Measurements from ENCODE around the gene ATXN1L.
"Not testable (repeated sequence)": the region's sequence is repeated elsewhere in the genome, so short reads cannot be mapped to it uniquely, and the experiment has no call there.

The ATXN1L gene

DNA sequence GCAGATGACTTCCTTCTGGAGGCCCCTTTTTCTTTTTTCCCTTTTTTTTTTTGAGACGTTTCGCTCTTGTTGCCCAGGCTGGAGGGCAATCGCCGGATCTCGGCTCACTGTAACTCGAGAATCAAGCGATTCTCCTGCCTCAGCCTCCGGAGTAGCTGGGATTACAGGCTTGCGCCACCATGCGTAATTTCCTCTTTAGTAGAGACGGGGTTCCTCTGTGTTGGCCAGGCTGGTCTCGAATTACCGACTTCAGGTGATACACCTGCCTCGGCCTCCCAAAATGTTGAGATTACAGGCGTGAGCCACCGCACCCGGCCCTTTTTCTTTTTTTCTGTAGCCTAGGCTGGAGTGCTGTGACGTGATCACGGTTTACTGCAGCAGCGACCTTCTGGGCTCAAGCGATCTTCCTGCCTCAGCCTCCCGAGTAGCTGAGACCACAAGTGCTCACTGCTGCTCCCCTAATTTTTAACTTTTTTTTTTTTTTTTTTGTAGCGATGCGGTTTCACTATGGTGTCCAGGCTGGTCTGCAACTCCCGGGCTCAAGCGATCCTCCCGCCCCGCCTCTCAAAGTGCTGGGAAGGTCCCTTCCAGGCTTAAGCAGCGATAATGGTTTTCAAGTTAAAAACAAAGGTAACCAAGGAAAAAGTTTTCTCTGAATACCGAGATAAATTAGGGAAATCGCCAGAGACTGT is 48.6 kb downstream of the ATXN1L start:
- DNase-seq (ENCODE audit: low read depth in 2 of 2) = no peak

- DNase-seq (ENCODE audit: low read depth in 2 of 2) = peak; percentile 98
Observed at GRCh38 chr16:71894921-71895678, 49.3 kb downstream of the ATXN1L start, which contains the start of gene IST1. Gene IST1, plus strand, starts transcription at chr16:71895531. Its CDS starts 20,110 bp downstream, at chr16:71915641.

DNA sequence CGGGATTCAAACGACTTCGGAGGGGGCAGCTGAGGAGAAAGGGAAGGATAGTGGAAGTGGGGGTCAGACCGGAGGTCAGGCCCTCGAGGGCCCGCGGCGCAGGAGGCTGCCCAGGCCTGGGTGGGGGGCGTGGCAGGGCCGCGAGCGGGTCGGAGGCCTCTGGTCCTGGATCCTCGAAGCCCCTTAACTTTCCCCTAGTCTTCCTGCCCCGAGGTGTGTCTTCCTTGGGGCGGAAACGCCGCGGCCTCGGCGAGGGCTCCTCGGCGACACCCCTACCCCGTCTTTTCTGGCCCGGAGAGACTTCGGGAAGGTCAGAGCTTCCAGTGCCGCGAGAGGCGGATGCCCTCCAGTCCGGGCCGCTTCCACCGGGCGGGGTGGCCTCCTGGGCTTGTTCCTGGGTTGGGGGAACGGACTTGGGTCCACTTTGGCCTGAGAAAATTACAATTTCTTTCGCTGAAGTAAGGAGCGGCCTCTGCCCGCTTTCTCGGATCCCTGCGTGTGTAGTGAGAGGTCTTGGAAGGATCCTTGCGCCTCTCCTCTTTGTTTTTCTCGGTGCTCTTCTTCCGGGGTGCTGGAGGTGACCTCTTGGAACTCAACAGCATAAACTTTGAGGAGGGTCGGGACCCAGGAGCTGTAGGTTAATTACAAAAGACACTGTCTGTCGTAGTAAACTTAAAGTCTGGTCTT is 50.0 kb downstream of the ATXN1L start:
- peak in 1 of 2 donors; percentile 22 for DNase-seq (ENCODE audit: low read depth in 2 of 2)

GRCh38 chr16:71896764-71897368 is 51.1 kb downstream of the ATXN1L start:
- no peak for DNase-seq (ENCODE audit: low read depth in 2 of 2)

GRCh38 chr16:71899171-71899570 is 53.4 kb downstream of the ATXN1L start:
- no peak for DNase-seq (ENCODE audit: low read depth in 2 of 2)

GRCh38 chr16:71902656-71903365 is 57.0 kb downstream of the ATXN1L start:
- DNase-seq (ENCODE audit: low read depth in 2 of 2) = no peak

DNA sequence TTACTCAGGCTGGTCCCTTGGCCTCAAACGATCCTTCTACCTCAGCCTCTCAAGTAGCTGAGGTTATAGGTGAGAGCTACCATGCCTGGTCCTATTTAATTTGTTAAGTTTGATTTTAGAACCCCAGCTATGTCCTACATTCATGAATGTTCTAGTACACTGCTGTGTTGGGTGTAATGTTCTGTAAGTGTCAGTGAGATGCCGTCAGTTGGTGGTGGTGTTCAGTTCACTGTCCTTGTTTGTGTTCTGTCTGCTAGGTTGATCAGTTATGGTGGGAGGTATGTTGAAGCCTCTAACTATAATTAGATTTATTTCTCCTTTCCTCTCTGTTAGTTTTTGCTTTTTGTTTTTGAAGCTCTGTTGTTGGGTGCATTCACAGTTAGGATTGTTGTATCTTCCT is 57.8 kb downstream of the ATXN1L start:
- DNase-seq (ENCODE audit: low read depth in 2 of 2) = no peak

DNA sequence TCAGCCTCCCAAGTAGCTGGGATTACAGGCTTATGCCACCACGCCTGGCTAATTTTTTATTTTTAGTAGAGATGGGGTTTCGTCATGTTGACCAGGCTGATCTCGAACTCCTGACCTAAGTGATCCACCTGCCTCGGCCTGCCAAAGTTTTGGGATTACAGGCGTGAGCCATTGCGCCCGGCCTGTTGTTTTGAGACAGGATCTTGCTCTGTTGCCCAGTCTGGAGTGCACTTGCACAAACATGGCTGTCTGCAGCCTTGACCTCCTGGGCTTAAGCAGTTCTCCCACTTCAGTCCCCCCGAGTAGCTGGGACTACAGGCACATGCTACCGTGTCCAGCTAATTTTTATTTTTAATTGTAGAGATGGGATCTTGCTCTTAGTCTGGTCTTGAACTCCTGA is 58.5 kb downstream of the ATXN1L start:
- DNase-seq (ENCODE audit: low read depth in 2 of 2) = no peak

- not testable (repeated sequence) for DNase-seq (ENCODE audit: low read depth in 2 of 2)
Observed at GRCh38 chr16:71905765-71906164, 60.0 kb downstream of the ATXN1L start.

Measured in stimulated activated CD8-positive, alpha-beta memory T cell treated with anti-CD3 and anti-CD28 coated beads, Interleukin-2, amount 100 ng/mL, for 48 hours (primary cell).